GM18498 (cell line): Measurements from ENCODE around the gene MOGAT3.

Experiments used
- ATAC-seq: cut with Tn5 transposase; IDR thresholded peaks from one replicate; pipeline ENCODE4 v1.9.1; 2021; ENCODE audit warnings: mild to moderate bottlenecking, moderate library complexity; ENCODE audit not compliant: unreplicated experiment

Gene MOGAT3, protein sequence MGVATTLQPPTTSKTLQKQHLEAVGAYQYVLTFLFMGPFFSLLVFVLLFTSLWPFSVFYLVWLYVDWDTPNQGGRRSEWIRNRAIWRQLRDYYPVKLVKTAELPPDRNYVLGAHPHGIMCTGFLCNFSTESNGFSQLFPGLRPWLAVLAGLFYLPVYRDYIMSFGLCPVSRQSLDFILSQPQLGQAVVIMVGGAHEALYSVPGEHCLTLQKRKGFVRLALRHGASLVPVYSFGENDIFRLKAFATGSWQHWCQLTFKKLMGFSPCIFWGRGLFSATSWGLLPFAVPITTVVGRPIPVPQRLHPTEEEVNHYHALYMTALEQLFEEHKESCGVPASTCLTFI

DNA sequence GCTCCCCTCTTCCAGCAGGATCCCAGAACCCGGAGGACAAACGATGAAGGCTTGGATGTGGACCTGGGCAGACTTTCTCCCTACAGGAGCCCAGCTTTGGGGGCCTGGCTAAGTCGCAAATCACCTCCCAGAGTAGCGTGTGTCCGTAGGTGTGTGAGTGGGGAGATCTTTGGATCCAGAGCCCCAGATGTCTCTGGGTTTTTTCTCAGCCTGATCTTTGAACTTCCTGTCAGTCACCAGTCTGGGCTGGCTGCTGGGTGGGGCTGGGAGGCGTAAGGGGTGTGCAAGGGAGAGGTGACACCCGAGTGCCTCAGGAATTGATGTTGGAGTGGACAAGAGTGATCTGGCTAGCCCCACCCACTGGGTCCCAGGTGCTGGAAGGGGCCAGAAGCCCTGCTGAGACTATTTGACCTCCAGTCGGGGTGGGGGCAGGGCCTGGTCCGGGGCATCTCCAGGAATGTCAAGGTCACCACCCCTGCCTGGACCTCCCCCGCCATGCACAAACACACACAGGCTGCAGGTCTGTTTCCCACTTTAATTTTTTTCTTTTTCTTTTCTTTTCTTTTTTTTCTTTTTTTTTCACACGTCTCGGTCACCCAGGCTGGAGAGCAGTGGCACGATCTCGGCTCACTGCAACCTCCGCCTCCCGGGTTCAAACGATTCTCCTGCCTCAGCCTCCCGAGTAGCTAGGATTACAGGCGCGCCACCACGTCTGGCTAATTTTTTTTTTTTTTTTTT, at the start of gene MOGAT3:
Gene MOGAT3, minus strand, starts transcription at position 175 of the 738 bp plus-strand sequence. CDS start 182 bp downstream, outside the sequence.
- no peak for ATAC-seq

DNA sequence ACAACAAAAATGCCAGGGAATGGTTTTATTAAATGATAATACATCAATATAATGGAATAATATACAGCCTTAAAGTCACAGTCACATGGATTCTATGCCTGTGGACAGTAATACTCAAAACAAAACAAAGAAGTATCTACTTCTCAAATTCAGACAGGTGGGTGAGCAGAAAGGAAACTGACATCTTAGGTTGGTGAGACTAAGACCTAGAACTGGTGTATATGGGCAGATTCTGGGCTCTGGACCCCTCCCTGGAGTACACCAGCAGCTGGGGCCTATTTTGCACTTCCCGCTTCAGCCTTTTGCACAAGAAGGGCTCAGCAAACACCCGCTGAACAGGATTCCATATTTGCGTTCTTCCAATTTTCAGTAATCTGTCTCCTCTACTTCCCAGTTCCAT, 49.5 kb upstream of the MOGAT3 start:
- ATAC-seq = no peak

DNA sequence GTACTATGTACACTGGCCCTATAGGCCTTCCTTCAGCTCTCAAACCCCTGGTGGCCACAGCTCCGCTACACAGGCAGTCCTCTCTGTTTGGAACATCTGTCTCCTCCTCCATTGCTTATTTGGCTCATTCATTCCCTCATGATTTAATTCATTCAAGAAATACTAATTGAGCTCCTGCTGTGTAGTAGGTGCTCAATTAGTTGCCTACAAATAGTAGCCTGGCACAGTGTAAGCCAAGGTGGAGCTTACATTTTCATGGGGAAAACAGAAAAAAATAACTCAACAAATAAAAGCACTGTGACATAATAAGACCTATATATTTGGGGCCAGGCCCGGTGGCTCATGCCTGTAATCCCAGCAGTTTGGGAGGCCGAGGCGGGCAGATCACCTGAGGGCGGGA, 47.4 kb upstream of the MOGAT3 start:
- no peak for ATAC-seq

DNA sequence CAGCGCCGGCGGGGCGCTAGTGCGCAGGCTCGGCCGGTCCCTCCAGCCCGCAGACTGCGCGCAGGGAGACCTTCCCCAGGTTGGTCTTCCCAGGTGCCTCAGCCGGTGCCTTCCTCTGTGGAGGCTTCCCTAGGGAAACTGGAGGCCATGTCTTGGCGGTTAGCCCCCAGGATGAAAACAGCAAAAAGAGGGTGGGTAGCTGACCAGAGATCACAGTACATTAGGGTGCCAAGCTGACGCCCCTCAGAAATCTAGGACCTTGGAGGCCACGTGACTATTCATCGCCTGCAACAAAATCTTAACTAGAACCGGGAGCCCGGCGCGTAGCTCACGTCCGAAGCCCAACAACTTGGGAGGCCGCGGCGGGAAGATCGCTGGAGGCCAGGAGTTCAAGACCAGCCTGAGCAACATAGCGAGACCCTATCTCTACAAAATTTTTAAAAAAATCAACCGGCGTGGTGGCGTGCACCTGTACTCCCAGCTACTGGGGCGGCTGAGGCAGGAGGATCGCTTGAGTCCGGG, 44.4 kb upstream of the MOGAT3 start:
- ATAC-seq = no peak

GRCh38 chr7:101244375-101245146, 43.7 kb upstream of the MOGAT3 start, which contains the start of gene FIS1:
Gene FIS1 (minus strand): TSS chr7:101245081. CDS start chr7:101245004, 77 bp downstream.
- peak; percentile 92 for ATAC-seq

DNA sequence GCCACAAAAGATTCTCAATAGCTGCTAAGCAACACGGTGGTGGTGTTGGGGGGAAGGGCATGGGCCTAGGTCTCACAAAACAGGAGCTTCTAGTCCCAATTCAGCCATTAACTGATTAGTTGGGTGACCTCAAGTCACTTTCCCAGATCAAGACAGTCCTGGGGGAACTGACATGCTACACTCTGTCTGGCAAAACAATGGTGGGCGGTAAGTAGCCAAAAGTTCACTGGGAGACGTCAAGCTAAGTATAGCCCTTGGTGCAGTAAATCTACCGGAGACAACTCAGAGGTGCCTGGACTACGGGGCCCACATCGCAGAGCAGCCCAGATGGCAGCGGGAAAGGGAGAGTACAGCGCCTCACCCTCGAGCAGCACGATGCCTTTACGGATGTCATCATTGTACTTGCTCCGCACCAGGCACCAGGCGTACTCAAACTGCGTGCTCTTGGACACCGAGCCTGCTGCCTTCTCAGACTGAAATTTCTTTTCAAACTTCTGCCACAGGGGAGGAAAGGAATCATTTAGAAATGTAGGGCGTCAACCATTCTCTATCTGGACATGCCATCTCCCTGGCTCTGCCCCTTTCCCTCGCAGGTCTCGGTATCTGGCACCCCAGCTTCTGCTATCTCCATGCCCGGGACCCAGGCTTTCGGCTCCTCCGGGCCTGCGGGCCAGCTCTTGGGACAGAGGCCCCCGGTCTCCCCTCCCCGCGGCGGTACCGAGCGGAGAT, 43.0 kb upstream of the MOGAT3 start:
- no peak for ATAC-seq

GRCh38 chr7:101241443-101242349, 40.9 kb upstream of the MOGAT3 start:
- no peak for ATAC-seq

GRCh38 chr7:101241015-101241363, 40.2 kb upstream of the MOGAT3 start:
- ATAC-seq = no peak

- no peak for ATAC-seq
Observed at GRCh38 chr7:101240226-101241014, 39.6 kb upstream of the MOGAT3 start.

GRCh38 chr7:101239951-101240220, 39.0 kb upstream of the MOGAT3 start:
- no peak for ATAC-seq

DNA sequence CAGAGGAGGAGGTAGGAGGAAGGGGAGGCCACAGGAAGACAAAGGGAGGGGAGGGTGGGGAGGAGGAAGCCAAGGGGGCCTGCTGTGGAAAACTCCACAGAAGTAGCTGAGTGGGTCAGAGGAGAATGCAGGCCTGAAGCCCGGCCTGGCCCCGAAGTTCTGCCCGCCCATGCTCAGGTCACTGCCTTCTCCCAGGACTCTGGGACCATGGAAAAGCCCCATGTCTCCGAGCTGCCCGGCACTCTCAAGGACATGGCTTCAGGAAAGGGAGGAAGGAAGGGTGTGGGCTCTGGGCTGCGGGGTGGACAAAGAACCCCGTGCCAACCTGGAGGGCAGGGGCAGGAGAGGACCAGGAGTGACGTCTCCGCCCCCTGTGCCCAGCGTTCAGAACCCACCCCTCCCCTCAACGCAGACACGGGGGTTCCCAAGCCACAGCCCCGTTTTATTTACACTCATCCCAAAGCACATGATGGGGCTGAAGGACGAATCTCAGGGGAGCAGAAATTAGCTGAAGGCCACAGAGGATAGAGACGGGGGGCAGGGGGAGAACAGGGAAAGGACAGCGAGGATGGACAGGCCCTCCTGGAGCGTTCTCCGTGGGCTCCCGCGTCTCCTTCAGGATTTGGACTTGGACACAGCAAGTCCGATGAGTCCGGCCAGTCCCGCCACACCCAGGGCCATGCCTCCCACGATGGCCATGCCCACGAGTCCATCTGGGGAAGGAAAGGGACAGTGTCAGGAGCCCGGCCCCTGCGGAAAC, 38.5 kb upstream of the MOGAT3 start:
- no peak for ATAC-seq

DNA sequence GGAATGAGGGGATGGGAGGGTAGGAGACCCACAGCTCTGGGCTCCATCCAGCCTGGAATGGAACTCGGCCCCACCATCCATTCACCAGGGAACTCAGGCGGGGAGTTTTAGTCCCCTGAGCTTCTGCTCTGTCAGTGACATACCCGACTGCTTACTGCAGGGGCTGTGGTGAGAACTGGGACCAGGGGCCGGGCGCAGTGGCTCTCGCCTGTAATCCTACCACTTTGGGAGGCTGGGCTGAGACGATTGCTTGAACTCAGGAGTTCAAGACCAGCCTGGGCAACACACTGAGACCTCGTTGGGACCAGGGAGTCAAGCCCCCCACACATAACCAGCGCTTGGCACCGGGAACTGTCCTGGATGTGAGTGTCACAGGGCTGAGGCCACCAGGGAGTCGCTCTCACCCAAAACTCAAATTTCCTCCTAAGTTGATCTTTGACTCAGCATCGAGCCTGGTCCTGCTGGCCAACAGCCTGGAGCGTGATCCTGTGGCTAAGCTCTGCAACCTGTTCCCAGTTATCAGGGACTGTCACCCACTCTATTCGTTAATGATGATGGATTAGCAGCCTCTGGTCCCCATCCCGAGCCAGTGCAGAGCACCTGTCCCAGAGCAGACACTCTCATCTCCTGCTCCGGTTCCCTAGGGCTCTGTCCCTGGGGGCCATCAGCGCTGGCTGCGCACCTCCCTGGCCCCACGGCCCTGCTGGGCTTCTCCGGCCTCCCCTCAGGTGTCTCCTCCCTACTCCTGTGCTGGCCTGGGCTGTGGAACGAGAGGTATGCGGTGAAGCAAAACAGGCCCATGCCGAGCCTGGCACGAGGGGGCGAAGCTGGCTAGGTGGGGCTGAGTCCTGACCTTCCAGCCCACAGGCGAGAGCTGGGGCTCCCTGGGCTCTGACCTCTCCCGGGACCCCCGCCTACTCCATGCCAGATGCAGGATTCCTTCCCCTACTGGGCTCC, 37.7 kb upstream of the MOGAT3 start:
- ATAC-seq = no peak

DNA sequence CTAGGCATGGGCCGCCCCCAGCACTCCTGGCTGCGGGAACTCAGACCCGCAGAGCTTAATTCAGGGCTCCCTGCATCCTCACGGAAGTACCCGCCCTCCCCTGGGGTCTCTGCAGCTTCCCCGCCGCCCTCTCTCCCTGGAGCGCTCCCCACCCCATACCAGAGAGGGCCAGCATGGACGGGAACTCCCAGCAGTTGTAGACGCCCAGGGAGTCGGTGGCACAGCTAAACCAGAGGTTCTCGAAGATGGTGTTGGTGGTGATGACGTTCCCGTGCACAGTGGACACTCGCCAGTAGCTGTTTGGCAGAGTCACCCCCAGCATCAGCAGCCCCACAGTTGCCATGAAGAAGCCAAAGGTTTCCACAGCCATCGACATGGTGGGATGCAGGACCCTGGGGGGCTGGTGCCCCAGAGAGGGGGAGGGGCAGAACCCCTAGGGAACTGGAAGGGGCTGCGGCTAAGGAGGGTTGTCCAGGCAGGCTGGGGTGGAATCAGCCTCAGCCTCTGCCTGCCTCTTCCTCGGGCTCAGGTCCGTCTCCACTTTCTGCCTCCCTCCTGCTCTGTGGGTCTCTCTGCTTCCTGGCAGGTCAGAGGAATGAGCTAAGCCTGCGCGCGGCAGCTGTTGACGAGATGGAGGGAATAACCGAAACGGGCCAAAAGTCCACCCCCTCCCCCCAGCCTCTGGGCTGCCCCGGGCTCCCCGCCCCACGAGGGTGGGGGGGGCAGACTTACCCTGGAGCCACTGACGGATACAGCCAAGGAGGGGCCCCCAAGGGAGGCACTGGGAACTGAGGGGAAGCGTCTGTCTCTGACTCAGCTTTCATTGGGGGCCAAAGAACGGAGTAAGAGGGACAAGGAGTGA, 36.6 kb upstream of the MOGAT3 start, which contains the start of gene CLDN15:
Gene CLDN15, minus strand, starts transcription at position 597 of the 862 bp plus-strand sequence. Its CDS starts 221 bp downstream, at position 376.
- ATAC-seq = no peak

- ATAC-seq = no peak
Observed at GRCh38 chr7:101236292-101236835, 35.5 kb upstream of the MOGAT3 start.

DNA sequence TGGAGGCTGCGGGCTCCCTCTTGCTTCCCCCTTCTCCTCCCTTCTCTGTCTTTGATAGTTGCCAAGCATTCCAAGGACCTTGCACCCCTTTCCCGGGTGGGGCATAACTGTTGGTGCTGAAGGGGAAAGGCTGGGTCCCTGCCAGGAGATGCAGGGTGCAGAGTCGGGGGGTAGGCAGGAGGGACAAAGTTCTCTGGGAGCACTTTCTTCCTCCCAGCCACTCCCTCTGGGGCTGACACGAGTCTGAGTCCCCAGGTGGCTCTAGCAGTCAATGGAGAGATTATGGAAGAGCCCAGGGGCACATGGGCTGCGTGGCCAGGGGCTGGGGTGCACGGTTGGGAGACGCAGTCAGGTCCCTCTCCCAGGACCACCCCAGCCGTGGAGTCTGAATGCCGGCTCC, 34.7 kb upstream of the MOGAT3 start:
- ATAC-seq = no peak

- no peak for ATAC-seq
Observed at GRCh38 chr7:101235050-101235449, 34.2 kb upstream of the MOGAT3 start.
